HG02943 (cell line): ENCODE measurements around the gene GULP1.
"Not testable (repeated sequence)": the region's sequence is repeated elsewhere in the genome, so short reads cannot be mapped to it uniquely, and the experiment has no call there.

ENCODE experiments used
- ATAC-seq: cut with Tn5 transposase; IDR thresholded peaks from one replicate; pipeline ENCODE4 v1.9.1; 2021; ENCODE audit warnings: mild to moderate bottlenecking, low read depth, moderate library complexity; ENCODE audit not compliant: unreplicated experiment

The GULP1 gene

DNA sequence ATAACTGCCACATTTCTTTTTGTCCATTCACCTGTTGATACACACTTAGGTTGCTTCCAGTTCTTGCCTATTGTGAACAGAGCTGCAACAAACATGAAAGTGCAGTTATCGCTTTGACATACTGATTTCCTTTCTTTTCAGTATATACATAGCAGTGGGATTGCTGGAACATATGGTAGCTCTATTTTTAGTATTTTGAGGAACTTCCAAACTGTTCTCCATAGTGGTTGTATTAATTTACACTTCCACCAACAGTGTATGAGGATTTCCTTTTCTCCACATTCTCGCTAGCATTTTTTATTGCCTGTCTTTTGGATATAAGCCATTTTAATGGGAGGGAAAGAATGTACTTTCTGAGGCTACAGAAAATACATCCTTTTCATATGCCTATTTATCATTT is 167.4 kb downstream of the GULP1 start:
- no peak for ATAC-seq

DNA sequence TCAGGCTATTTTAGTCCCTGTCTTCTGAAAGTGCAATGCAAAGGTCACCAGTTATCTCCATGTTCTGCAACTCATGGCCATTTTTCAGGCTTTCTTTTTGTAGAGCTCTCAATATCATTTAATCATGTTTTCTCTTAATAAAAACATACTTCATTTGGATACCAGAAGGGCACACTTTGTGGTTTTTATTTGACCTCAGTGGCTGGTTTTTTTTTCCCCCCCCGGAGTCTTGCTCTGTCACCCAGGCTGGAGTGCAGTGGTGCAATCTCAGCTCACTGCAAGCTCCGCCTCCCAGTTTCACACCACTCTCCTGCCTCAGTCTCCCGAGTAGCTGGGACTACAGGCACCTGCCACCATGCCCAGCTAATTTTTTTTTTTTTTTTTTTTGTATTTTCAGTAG is 174.4 kb downstream of the GULP1 start:
- not testable (repeated sequence) for ATAC-seq

- ATAC-seq, result no peak
These were observed 175.1 kb downstream of the GULP1 start for GRCh38 chr2:188466761-188467160.

DNA sequence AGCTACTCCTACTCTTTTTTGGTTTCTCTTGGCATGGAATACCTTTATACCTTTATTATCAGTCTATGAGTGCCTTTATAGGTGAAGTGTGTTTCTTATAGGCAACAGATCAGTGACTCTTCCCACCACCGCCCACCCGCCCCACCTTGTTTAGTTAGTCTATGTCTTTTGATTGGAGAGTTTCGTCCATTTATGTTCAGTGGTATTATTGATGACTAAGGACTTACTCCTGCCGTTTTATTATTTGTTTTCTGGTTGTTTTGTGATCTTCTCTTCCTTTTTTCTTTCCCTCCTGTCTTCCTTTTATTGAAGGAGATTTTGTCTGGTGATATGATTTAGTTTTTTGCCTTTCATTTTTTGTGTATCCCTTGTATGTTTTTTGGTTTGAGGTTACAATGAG is 179.5 kb downstream of the GULP1 start:
- ATAC-seq, result no peak

GRCh38 chr2:188473306-188473705 is 181.6 kb downstream of the GULP1 start:
- ATAC-seq, result no peak

GRCh38 chr2:188474316-188474715 is 182.6 kb downstream of the GULP1 start:
- ATAC-seq, result no peak

- peak; percentile 53 for ATAC-seq
These were observed 184.3 kb downstream of the GULP1 start for GRCh38 chr2:188475945-188476344.

- no peak for ATAC-seq
These were observed 186.0 kb downstream of the GULP1 start for GRCh38 chr2:188477564-188478103.

- peak; percentile 82 for ATAC-seq
These were observed 187.1 kb downstream of the GULP1 start for GRCh38 chr2:188478724-188479123.

DNA sequence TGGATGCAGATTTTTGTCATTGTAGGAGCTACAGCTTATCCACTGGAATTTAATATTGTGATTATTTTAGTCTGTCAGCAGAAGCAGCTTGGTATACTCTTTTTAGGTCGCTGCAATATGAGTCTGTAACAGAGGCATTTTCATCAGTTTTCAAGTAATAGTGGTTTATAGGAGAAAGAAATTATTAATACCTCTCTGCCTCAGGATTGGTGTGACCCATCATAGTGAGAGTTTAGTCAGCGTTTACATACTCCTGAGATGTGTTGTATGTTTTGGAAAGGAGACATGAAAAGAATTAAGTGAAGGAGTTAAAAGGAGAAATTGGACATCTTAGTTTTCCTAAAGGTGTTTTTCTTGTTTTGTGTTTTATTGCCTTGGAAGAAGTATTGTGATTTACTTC is 189.8 kb downstream of the GULP1 start:
- ATAC-seq, result no peak

DNA sequence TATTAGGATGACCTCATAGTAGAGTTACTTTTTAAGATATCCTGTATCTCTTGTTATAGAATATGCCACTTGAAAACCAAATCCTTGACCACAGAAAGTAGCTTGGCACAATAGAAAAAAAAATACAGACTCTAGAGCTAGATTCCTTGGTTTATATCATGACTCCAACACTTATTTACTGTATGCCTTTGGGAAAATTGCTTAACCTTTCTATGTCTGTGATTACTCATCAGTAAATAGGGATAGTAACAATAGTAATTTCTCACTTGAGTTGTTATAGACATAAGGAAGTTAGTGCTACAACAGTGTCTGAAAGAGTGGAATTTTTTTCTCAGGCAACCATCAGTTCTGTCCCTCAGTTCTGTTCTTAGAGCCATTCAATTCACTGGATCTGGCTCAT is 193.8 kb downstream of the GULP1 start:
- ATAC-seq, result no peak

DNA sequence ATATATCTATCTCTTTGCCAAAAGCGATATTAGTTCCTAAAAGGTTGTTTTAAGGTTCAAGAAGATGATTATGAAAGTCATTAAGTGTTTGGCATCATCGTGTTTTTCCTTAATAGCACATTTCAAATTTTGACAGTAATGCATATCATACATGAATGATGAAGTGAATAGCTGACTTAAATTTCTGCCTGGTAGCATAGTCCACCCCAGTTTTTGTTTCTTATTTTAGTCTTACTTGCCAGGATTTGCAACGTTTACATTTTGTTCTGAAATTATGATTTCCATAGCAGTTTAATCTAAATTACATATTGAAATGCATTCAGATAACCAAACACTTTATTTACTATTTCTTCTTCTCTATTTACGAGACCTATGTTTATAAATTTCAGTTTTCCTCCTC is 201.1 kb downstream of the GULP1 start:
- ATAC-seq, result no peak

- ATAC-seq, result no peak
These were observed 203.2 kb downstream of the GULP1 start for GRCh38 chr2:188494906-188495305.

DNA sequence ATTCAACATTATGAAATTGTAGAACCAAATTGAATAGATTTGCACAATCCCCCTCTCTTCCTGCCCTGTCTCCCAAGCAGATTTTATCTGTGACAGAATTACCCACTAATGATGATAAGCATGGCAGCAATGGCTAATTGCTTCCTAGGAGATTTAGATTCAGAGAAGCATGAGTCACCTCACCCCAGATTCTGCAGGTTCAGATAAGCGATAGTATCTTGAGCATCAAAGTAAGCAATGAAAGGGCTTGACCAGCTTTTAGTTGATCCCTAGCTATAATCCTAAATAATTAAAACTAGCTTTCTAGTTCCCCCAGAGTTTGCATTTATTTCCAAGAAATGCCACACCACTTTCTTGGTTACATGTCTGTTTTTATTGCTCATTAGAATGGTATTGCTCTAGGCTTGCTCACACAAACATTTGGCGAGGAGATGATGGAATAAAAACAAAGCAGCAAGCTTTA is 204.3 kb downstream of the GULP1 start:
- ATAC-seq, result no peak

GRCh38 chr2:188497726-188498125 is 206.1 kb downstream of the GULP1 start:
- ATAC-seq, result no peak

GRCh38 chr2:188503975-188504374 is 212.3 kb downstream of the GULP1 start:
- ATAC-seq, result no peak

- no peak for ATAC-seq
These were observed 215.2 kb downstream of the GULP1 start for GRCh38 chr2:188506843-188507242.

- no peak for ATAC-seq
These were observed 219.7 kb downstream of the GULP1 start for GRCh38 chr2:188511346-188511745.

DNA sequence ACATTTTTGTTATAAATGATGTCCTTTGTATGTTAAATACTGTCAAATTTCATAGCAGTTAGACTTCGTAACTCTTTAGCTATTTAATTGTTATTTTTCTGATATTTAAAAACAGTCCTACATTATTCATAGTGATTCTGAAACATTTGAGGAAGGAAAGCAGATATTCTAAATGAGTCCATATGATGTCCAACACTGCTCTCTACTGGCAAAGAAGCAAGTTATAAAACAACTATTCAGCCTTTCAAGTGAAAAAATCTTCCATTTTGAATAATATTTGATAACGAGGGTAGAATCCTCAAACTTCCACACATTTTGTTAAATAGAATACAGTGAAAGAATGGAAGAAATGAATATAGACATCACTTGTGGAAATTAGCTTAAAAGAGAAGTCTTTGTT is 220.8 kb downstream of the GULP1 start:
- no peak for ATAC-seq

- no peak for ATAC-seq
These were observed 224.2 kb downstream of the GULP1 start for GRCh38 chr2:188515918-188516317.

GRCh38 chr2:188517549-188518215 is 226.0 kb downstream of the GULP1 start:
- no peak for ATAC-seq

- ATAC-seq, result no peak
These were observed 226.7 kb downstream of the GULP1 start for GRCh38 chr2:188518381-188518780.
